Right kidney (tissue), 1 donor: ENCODE measurements around the gene KIF5B.
"Not testable (repeated sequence)": the region's sequence is repeated elsewhere in the genome, so short reads cannot be mapped to it uniquely, and the experiment has no call there.

Experiments used
- DNase-seq: peaks from one replicate; pipeline ENCODE4 v3.0.0-alpha.2; 2016

Gene KIF5B

GRCh38 chr10:32017044-32017443 lies 39.2 kb downstream of the KIF5B start:
- DNase-seq: no peak

- no peak for DNase-seq
These were observed 40.8 kb downstream of the KIF5B start for GRCh38 chr10:32015386-32015785.

GRCh38 chr10:32007026-32007425 lies 49.2 kb downstream of the KIF5B start:
- no peak for DNase-seq

GRCh38 chr10:32005050-32005449 lies 51.2 kb downstream of the KIF5B start:
- DNase-seq: peak; percentile 15

GRCh38 chr10:32004161-32004591 lies 52.0 kb downstream of the KIF5B start:
- DNase-seq: no peak

GRCh38 chr10:32002531-32002930 lies 53.7 kb downstream of the KIF5B start:
- no peak for DNase-seq

- no peak for DNase-seq
These were observed 55.3 kb downstream of the KIF5B start for GRCh38 chr10:32000937-32001336.

- DNase-seq: no peak
These were observed 56.4 kb downstream of the KIF5B start for GRCh38 chr10:31999836-32000235.

GRCh38 chr10:31999070-31999660 lies 57.1 kb downstream of the KIF5B start:
- no peak for DNase-seq

- no peak for DNase-seq
These were observed 61.3 kb downstream of the KIF5B start for GRCh38 chr10:31994926-31995325.

GRCh38 chr10:31990937-31991336 lies 65.3 kb downstream of the KIF5B start:
- no peak for DNase-seq

- DNase-seq: not testable (repeated sequence)
These were observed 68.4 kb downstream of the KIF5B start for GRCh38 chr10:31987786-31988185.

GRCh38 chr10:31982111-31982510 lies 74.1 kb downstream of the KIF5B start:
- DNase-seq: no peak

GRCh38 chr10:31980471-31980870 lies 75.8 kb downstream of the KIF5B start:
- DNase-seq: no peak

- DNase-seq: not testable (repeated sequence)
These were observed 77.2 kb downstream of the KIF5B start for GRCh38 chr10:31979071-31979470.

- no peak for DNase-seq
These were observed 78.1 kb downstream of the KIF5B start for GRCh38 chr10:31978156-31978483.

GRCh38 chr10:31977440-31978155 lies 78.6 kb downstream of the KIF5B start:
- DNase-seq: no peak

GRCh38 chr10:31975157-31975765 lies 81.0 kb downstream of the KIF5B start:
- DNase-seq: no peak

- no peak for DNase-seq
These were observed 81.6 kb downstream of the KIF5B start for GRCh38 chr10:31974434-31975124.

GRCh38 chr10:31972519-31973041 lies 83.6 kb downstream of the KIF5B start:
- no peak for DNase-seq

GRCh38 chr10:31969847-31970246 lies 86.4 kb downstream of the KIF5B start:
- DNase-seq: not testable (repeated sequence)

- DNase-seq: no peak
These were observed 92.6 kb downstream of the KIF5B start for GRCh38 chr10:31963589-31963980.
